ENCODE data around the gene RABGAP1. TPM values are rescaled to one million over a fixed set of nuclear protein-coding genes. Genes with fewer than 3 reads are reported as not detected.

RABGAP1 gene
- total and polyA plus RNA-seq, 2 experiments from 2014 or later: 8.0 to 16.0 TPM

GRCh38 chr9:123026425-123026824 is 85.6 kb downstream of the RABGAP1 start:
- H3K27ac ChIP-seq: no peak overlapping the region
- H3K4me3 ChIP-seq: no peak overlapping the region
- in situ Hi-C loops (cut with MboI): no loop called here
- no peak overlapping the region for H2AFZ ChIP-seq
- H3K4me2 ChIP-seq (ENCODE audit: unreplicated experiment): no peak overlapping the region
- WGBS, 2 experiments (ENCODE audit: low coverage in 1 of 2, low lambda C conversion rate in 2 of 2, missing lambda C conversion rate in 2 of 2): 100% methylated on average over 1 of the region's 1 CpG
- H3K27me3 ChIP-seq (replicated peaks; ENCODE audit: insufficient read depth): no peaks in the 10 kb centered on the region
- H3K79me2 ChIP-seq (ENCODE audit: insufficient read depth): no peaks in the 10 kb centered on the region
- no peaks in the 10 kb centered on the region for H4K20me1 ChIP-seq (ENCODE audit: insufficient read depth)
- H3K9me2 ChIP-seq (ENCODE audit: insufficient read depth): no peaks in the 10 kb centered on the region
- H3K9me3 ChIP-seq (ENCODE audit: low read depth): no peaks in the 10 kb centered on the region
- no peak for DNase-seq
- no peak overlapping the region for H3K9ac ChIP-seq
- TF ChIP-seq EZH2phosphoT487 (IDR thresholded peaks at IDR 0.05; ENCODE audit: insufficient read depth, low read depth) (no peak), EZH2 (IDR thresholded peaks at IDR 0.05; ENCODE audit: insufficient read depth, poor library complexity, severe bottlenecking) (no peak)
- no peaks in the 10 kb centered on the region for H3K4me1 ChIP-seq (ENCODE audit: insufficient read depth)
- H3F3A ChIP-seq (ENCODE audit: insufficient read depth): no peaks in the 10 kb centered on the region
- H3K36me3 ChIP-seq (ENCODE audit: low read depth): peaks cover 6% of the 10 kb centered on the region; the same call in 1 of the 2 replicates

- H3K4me3 ChIP-seq: no peak overlapping the region
- DNase-seq: no peak
- H3F3A ChIP-seq (ENCODE audit: insufficient read depth): no peaks in the 10 kb centered on the region
- H3K4me1 ChIP-seq (ENCODE audit: insufficient read depth): no peaks in the 10 kb centered on the region
- in situ Hi-C loops (cut with MboI): no loop called here
- no peaks in the 10 kb centered on the region for H3K9me3 ChIP-seq (ENCODE audit: low read depth)
- H3K9me2 ChIP-seq (ENCODE audit: insufficient read depth): no peaks in the 10 kb centered on the region
- no peaks in the 10 kb centered on the region for H4K20me1 ChIP-seq (ENCODE audit: insufficient read depth)
- H3K9ac ChIP-seq: no peak overlapping the region
- no peak overlapping the region for H2AFZ ChIP-seq
- WGBS, 2 experiments (ENCODE audit: low coverage in 1 of 2, low lambda C conversion rate in 2 of 2, missing lambda C conversion rate in 2 of 2): 46 to 51% methylated on average over 3 of the region's 3 CpGs
- no peaks in the 10 kb centered on the region for H3K36me3 ChIP-seq (ENCODE audit: low read depth)
- no peak overlapping the region for H3K4me2 ChIP-seq (ENCODE audit: unreplicated experiment)
- H3K79me2 ChIP-seq (ENCODE audit: insufficient read depth): no peaks in the 10 kb centered on the region
- H3K27ac ChIP-seq: no peak overlapping the region
- no peaks in the 10 kb centered on the region for H3K27me3 ChIP-seq (replicated peaks; ENCODE audit: insufficient read depth)
- TF ChIP-seq EZH2phosphoT487 (IDR thresholded peaks at IDR 0.05; ENCODE audit: insufficient read depth, low read depth): no peak
- no peak for TF ChIP-seq EZH2 (IDR thresholded peaks at IDR 0.05; ENCODE audit: insufficient read depth, poor library complexity, severe bottlenecking)
Measured at GRCh38 chr9:123027517-123027916, 86.7 kb downstream of the RABGAP1 start.

GRCh38 chr9:123028136-123028535 is 87.3 kb downstream of the RABGAP1 start:
- no peaks in the 10 kb centered on the region for H3K4me1 ChIP-seq (ENCODE audit: insufficient read depth)
- no peaks in the 10 kb centered on the region for H3K9me3 ChIP-seq (ENCODE audit: low read depth)
- H3K27me3 ChIP-seq (replicated peaks; ENCODE audit: insufficient read depth): no peaks in the 10 kb centered on the region
- H3K36me3 ChIP-seq (ENCODE audit: low read depth): no peaks in the 10 kb centered on the region
- no peak overlapping the region for H3K27ac ChIP-seq
- H3K79me2 ChIP-seq (ENCODE audit: insufficient read depth): no peaks in the 10 kb centered on the region
- no peak for DNase-seq
- H2AFZ ChIP-seq: no peak overlapping the region
- H3F3A ChIP-seq (ENCODE audit: insufficient read depth): no peaks in the 10 kb centered on the region
- H3K4me3 ChIP-seq: no peak overlapping the region
- H3K9me2 ChIP-seq (ENCODE audit: insufficient read depth): no peaks in the 10 kb centered on the region
- TF ChIP-seq EZH2 (IDR thresholded peaks at IDR 0.05; ENCODE audit: insufficient read depth, poor library complexity, severe bottlenecking) (no peak), EZH2phosphoT487 (IDR thresholded peaks at IDR 0.05; ENCODE audit: insufficient read depth, low read depth) (no peak)
- H3K4me2 ChIP-seq (ENCODE audit: unreplicated experiment): no peak overlapping the region
- H3K9ac ChIP-seq: no peak overlapping the region
- in situ Hi-C loops (cut with MboI): no loop called here
- H4K20me1 ChIP-seq (ENCODE audit: insufficient read depth): no peaks in the 10 kb centered on the region

- in situ Hi-C loops (cut with MboI): no loop called here
- Histone ChIP-seq H3K27ac (no peak overlapping the region), H3K9me3 (ENCODE audit: low read depth) (no peaks in the 10 kb centered on the region), H3K79me2 (ENCODE audit: insufficient read depth) (no peaks in the 10 kb centered on the region), H3K9ac (no peak overlapping the region), H2AFZ (no peak overlapping the region), H3K36me3 (ENCODE audit: low read depth) (no peaks in the 10 kb centered on the region), H3K4me3 (no peak overlapping the region), H3K27me3 (replicated peaks; ENCODE audit: insufficient read depth) (no peaks in the 10 kb centered on the region), H4K20me1 (ENCODE audit: insufficient read depth) (no peaks in the 10 kb centered on the region), H3K4me1 (ENCODE audit: insufficient read depth) (no peaks in the 10 kb centered on the region), H3F3A (ENCODE audit: insufficient read depth) (no peaks in the 10 kb centered on the region), H3K9me2 (ENCODE audit: insufficient read depth) (no peaks in the 10 kb centered on the region), H3K4me2 (ENCODE audit: unreplicated experiment) (no peak overlapping the region)
- TF ChIP-seq EZH2phosphoT487 (IDR thresholded peaks at IDR 0.05; ENCODE audit: insufficient read depth, low read depth) (no peak), EZH2 (IDR thresholded peaks at IDR 0.05; ENCODE audit: insufficient read depth, poor library complexity, severe bottlenecking) (no peak)
- no peak for DNase-seq
- WGBS, 2 experiments (ENCODE audit: low coverage in 1 of 2, low lambda C conversion rate in 2 of 2, missing lambda C conversion rate in 2 of 2): 96 to 98% methylated on average over 3 of the region's 3 CpGs
Measured at GRCh38 chr9:123028973-123029372, 88.2 kb downstream of the RABGAP1 start.

- Histone ChIP-seq H3K9me2 (ENCODE audit: insufficient read depth) (no peaks in the 10 kb centered on the region), H3K79me2 (ENCODE audit: insufficient read depth) (no peaks in the 10 kb centered on the region), H3K9me3 (ENCODE audit: low read depth) (no peaks in the 10 kb centered on the region), H3K9ac (no peak overlapping the region), H4K20me1 (ENCODE audit: insufficient read depth) (0 out of 2 replicates have a peak, but pooled peaks cover under 1% of the 10 kb centered on the region), H3K4me1 (ENCODE audit: insufficient read depth) (peaks cover 9% of the 10 kb centered on the region), H3F3A (ENCODE audit: insufficient read depth) (peaks cover 4% of the 10 kb centered on the region; the same call in 1 of the 2 replicates), H3K4me3 (no peak overlapping the region), H3K4me2 (ENCODE audit: unreplicated experiment) (no peak overlapping the region), H2AFZ (no peak overlapping the region), H3K27ac (no peak overlapping the region), H3K27me3 (replicated peaks; ENCODE audit: insufficient read depth) (no peaks in the 10 kb centered on the region), H3K36me3 (ENCODE audit: low read depth) (no peaks in the 10 kb centered on the region)
- no peak for DNase-seq
- WGBS, 2 experiments (ENCODE audit: low coverage in 1 of 2, low lambda C conversion rate in 2 of 2, missing lambda C conversion rate in 2 of 2): 49 to 50% methylated on average over 1 of the region's 1 CpG
- in situ Hi-C loops (cut with MboI): no loop called here
- TF ChIP-seq EZH2phosphoT487 (IDR thresholded peaks at IDR 0.05; ENCODE audit: insufficient read depth, low read depth): no peak
- TF ChIP-seq EZH2 (IDR thresholded peaks at IDR 0.05; ENCODE audit: insufficient read depth, poor library complexity, severe bottlenecking): no peak
Measured at GRCh38 chr9:123031963-123032362, 91.1 kb downstream of the RABGAP1 start.
